ENCODE measurements around the gene SNAPIN. TPM values are rescaled to one million over a fixed set of nuclear protein-coding genes. Genes with fewer than 3 reads are reported as not detected.

Gene SNAPIN
- total RNA-seq, 1 donor from 2014 or later = 62.1 TPM

GRCh38 chr1:153688736-153689328, 30.3 kb downstream of the SNAPIN start:
- no peak for DNase-seq (ENCODE audit: low spot score)
- intact Hi-C loops (cut with DNase I) = no loop called here

- no peak for DNase-seq (ENCODE audit: low spot score)
- intact Hi-C loops (cut with DNase I) = no loop called here
Observed at GRCh38 chr1:153693466-153693865, 35.0 kb downstream of the SNAPIN start.

- DNase-seq (ENCODE audit: low spot score) = no peak
- intact Hi-C loops (cut with DNase I) = loop anchor here (2.0 to 5.0 kb wide), 2 partner anchors 18 to 66 kb away; partner anchors contain the start of gene NPR1
Observed at GRCh38 chr1:153696741-153697140, 38.2 kb downstream of the SNAPIN start.

- DNase-seq (ENCODE audit: low spot score) = no peak
- intact Hi-C loops (cut with DNase I) = loop anchor here (2.0 to 5.0 kb wide), 2 partner anchors 19 to 65 kb away; partner anchors contain the start of gene NPR1
Observed at GRCh38 chr1:153697191-153698019, 38.9 kb downstream of the SNAPIN start.

GRCh38 chr1:153698020-153698922, 39.8 kb downstream of the SNAPIN start:
- peak; percentile 89 for DNase-seq (ENCODE audit: low spot score)
- intact Hi-C loops (cut with DNase I) = loop anchor here (5.0 kb wide), 1 partner anchor 64 kb away; no protein-coding TSS in a partner anchor

DNA sequence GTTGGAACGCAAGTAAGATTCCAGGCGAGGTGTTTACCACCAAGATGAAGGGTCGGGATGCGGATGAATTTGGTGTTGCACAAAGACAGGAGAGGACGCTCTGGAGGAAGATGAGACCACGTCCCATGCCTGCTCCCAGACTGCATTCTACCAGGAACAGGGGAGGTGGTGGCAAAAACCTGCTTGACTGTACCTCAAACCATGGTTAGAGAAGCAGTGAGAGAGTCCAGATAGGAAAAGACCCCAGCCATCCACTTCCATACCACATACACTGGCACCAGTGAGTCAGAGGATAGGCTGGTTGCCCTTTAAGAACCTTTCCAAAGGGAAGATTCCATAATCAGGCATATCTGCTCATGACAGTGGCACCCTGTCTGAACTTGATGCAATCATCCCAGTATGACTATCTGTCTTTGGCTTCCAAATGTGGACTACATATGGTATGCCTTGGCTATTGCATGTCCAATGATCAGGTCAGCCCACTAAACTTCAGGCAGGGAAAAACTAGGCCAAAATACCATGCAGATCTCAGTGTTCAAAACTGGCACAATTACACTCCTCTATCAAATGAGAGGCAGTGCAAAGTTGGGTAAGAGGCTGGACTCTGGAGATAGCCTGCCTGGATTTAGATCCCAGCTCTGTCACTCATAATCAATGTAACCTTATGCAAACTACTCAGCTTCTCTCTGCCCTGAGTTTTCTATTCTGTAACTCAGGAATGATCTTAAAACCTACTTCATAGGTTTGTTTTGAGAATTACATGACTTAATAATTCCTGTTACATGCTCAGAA, 40.6 kb downstream of the SNAPIN start:
- no peak for DNase-seq (ENCODE audit: low spot score)
- intact Hi-C loops (cut with DNase I) = loop anchor here (5.0 kb wide), 1 partner anchor 63 kb away; no protein-coding TSS in a partner anchor

DNA sequence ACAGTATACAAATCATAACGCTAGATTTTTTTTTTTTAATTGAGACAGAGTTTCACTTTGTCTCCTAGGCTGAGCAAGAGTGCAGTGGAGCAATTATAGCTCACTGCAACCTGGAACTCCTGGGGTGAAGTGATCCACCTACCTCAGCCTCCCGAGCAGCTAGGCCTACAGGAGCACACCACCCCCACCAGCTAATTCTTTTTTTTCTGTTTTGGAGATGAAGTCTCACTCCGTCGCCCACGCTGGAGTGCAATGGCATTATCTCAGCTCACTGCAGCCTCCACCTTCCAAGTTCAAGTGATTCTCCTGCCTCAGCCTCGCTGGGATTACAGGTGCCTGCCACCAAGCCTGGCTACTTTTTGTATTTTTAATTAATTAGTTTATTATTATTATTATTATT, 41.3 kb downstream of the SNAPIN start:
- intact Hi-C loops (cut with DNase I) = loop anchor here (5.0 kb wide), 1 partner anchor 63 kb away; no protein-coding TSS in a partner anchor
- DNase-seq (ENCODE audit: low spot score) = no peak

DNA sequence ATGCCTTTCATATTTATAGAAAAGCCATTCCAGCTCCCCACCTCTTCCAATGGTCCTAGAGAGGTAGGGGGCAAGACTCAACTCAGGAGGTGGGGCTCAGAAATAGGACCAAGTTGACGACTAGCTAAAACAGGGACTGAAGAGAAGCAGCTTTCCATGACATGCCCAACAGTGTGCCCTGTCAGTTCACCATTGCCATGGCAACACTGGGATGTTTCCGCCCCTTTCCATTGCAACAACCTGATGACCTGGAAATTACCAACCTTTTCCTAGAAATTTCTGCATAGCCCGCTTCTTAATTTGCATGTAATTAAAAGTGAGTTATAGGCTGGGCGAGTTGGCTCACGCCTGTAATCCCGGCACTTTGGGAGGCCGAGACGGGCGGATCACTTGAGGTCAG, 47.0 kb downstream of the SNAPIN start:
- intact Hi-C loops (cut with DNase I) = no loop called here
- DNase-seq (ENCODE audit: low spot score) = no peak

DNA sequence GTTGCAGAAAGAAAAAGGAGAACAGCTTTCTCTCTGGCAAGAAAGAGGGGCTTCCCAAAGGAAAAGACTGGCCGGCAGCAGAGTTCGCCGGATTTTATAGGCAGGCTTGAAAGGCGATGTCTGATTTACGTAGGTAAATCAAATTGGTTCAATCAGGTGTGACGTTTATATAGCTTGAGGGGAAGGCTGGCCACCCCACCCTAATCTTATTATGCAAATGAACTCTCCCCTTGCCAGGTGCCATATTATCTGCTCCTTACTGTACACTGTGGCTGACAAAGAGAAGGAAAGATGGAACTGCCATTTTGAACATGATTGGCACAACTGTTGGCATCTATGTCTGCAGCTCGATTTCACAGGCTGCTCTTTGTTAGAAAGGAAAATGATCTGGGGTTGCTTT, 52.5 kb downstream of the SNAPIN start:
- no peak for DNase-seq (ENCODE audit: low spot score)
- intact Hi-C loops (cut with DNase I) = no loop called here

Small RNAs within 50 kb of the gene (microRNA-seq; reads per million reads assigned to microRNA genes)
- not detected for gene MIR8083

Other genes starting within 250 kb of the SNAPIN start
- gene S100A7A, start 242.2 kb upstream of the SNAPIN start, total RNA-seq = not detected
- not detected for gene S100A7, start 198.1 kb upstream of the SNAPIN start, total RNA-seq
- gene S100A6, start 122.7 kb upstream of the SNAPIN start, total RNA-seq = 418 TPM
- gene S100A5, start 117.8 kb upstream of the SNAPIN start, total RNA-seq = not detected
- gene S100A4, start 112.9 kb upstream of the SNAPIN start, total RNA-seq = 107 TPM
- 1.3 TPM for gene S100A3, start 109.4 kb upstream of the SNAPIN start, total RNA-seq
- gene S100A2, start 92.9 kb upstream of the SNAPIN start, total RNA-seq = 5.0 TPM
- gene S100A16, start 45.6 kb upstream of the SNAPIN start, total RNA-seq = 39.8 TPM
- gene S100A14, start 42.4 kb upstream of the SNAPIN start, total RNA-seq = 3.4 TPM
- gene S100A13, start 31.2 kb upstream of the SNAPIN start, total RNA-seq = 200 TPM
- gene S100A1, start 30.3 kb upstream of the SNAPIN start, total RNA-seq = 1,915 TPM
- gene CHTOP, start 24.6 kb upstream of the SNAPIN start, total RNA-seq = 90.4 TPM
- 76.5 TPM for gene ILF2, start 12.3 kb downstream of the SNAPIN start, total RNA-seq
- 14.9 TPM for gene NPR1, start 20.0 kb downstream of the SNAPIN start, total RNA-seq
- gene INTS3, start 69.3 kb downstream of the SNAPIN start, total RNA-seq = 35.2 TPM
- gene SLC27A3, start 116.7 kb downstream of the SNAPIN start, total RNA-seq = 9.8 TPM